Activated gamma-delta T cell (primary cell): ENCODE results near the gene APOO.
"Not testable (repeated sequence)": the region's sequence is repeated elsewhere in the genome, so short reads cannot be mapped to it uniquely, and the experiment has no call there.

ENCODE experiments used
- DNase-seq: peaks from one replicate; lab custom pipeline; 2025; lab: John Stamatoyannopoulos, UW

The APOO gene

GRCh38 chrX:23902419-23902818 lies 5.3 kb downstream of the APOO start:
- no peak for DNase-seq

- no peak for DNase-seq
Measured at GRCh38 chrX:23901805-23902204, 5.9 kb downstream of the APOO start.

- no peak for DNase-seq
Measured at GRCh38 chrX:23901060-23901459, 6.7 kb downstream of the APOO start.

GRCh38 chrX:23900220-23900797 lies 7.4 kb downstream of the APOO start:
- DNase-seq = no peak

GRCh38 chrX:23898412-23898959 lies 9.3 kb downstream of the APOO start:
- no peak for DNase-seq

- no peak for DNase-seq
Measured at GRCh38 chrX:23896981-23897380, 10.8 kb downstream of the APOO start.

- DNase-seq = not testable (repeated sequence)
Measured at GRCh38 chrX:23896539-23896938, 11.2 kb downstream of the APOO start.

- not testable (repeated sequence) for DNase-seq
Measured at GRCh38 chrX:23894993-23895392, 12.7 kb downstream of the APOO start.

- no peak for DNase-seq
Measured at GRCh38 chrX:23890933-23891332, 16.8 kb downstream of the APOO start.

GRCh38 chrX:23888887-23889501 lies 18.7 kb downstream of the APOO start:
- no peak for DNase-seq

GRCh38 chrX:23887918-23888317 lies 19.8 kb downstream of the APOO start:
- DNase-seq = no peak

GRCh38 chrX:23887451-23887850 lies 20.3 kb downstream of the APOO start:
- DNase-seq = no peak

- no peak for DNase-seq
Measured at GRCh38 chrX:23885803-23886202, 21.9 kb downstream of the APOO start.

- no peak for DNase-seq
Measured at GRCh38 chrX:23884427-23885024, 23.2 kb downstream of the APOO start.

- DNase-seq = no peak
Measured at GRCh38 chrX:23883737-23884354, 23.9 kb downstream of the APOO start.

GRCh38 chrX:23879380-23880090 lies 28.2 kb downstream of the APOO start:
- DNase-seq = no peak

- no peak for DNase-seq
Measured at GRCh38 chrX:23871905-23872546, 35.7 kb downstream of the APOO start.

GRCh38 chrX:23870041-23870440 lies 37.7 kb downstream of the APOO start:
- DNase-seq = no peak

- DNase-seq = no peak
Measured at GRCh38 chrX:23864742-23865326, 42.9 kb downstream of the APOO start.

- not testable (repeated sequence) for DNase-seq
Measured at GRCh38 chrX:23861952-23862351, 45.8 kb downstream of the APOO start.

GRCh38 chrX:23861215-23861896 lies 46.4 kb downstream of the APOO start:
- no peak for DNase-seq
